Activated gamma-delta T cell treated with Interleukin-2 at 50 U/mL for 16 hours (primary cell): Measurements from ENCODE around the gene SLC25A12.

Experiments used
- DNase-seq: peaks from one replicate; pipeline ENCODE4 v3.0.0-alpha.2; 2020

Gene SLC25A12

GRCh38 chr2:171883275-171883893, 10.7 kb downstream of the SLC25A12 start:
- DNase-seq = no peak

- DNase-seq = no peak
Measured at GRCh38 chr2:171882089-171882769, 11.8 kb downstream of the SLC25A12 start.

- no peak for DNase-seq
Measured at GRCh38 chr2:171880774-171881173, 13.3 kb downstream of the SLC25A12 start.

DNA sequence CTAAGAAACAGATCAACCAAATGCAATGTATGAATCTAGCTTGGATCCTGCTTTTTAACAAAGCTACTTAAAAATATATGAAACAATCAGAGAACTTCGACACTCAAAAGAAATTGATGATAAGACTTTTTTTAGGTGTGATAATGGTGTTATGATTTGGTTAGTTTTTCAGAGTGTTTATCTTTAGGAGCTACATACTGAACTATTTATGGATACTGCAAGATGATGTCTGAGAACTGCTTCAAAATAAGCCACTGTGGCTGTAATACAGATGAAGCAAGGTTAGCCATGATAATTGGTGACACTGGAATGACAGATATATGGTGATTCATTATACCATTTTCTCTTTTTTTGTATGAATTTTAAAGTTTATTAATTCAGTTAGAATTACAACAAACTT, 14.2 kb downstream of the SLC25A12 start:
- no peak for DNase-seq

- DNase-seq = no peak
Measured at GRCh38 chr2:171878481-171878993, 15.5 kb downstream of the SLC25A12 start.

- no peak for DNase-seq
Measured at GRCh38 chr2:171874963-171875362, 19.1 kb downstream of the SLC25A12 start.

DNA sequence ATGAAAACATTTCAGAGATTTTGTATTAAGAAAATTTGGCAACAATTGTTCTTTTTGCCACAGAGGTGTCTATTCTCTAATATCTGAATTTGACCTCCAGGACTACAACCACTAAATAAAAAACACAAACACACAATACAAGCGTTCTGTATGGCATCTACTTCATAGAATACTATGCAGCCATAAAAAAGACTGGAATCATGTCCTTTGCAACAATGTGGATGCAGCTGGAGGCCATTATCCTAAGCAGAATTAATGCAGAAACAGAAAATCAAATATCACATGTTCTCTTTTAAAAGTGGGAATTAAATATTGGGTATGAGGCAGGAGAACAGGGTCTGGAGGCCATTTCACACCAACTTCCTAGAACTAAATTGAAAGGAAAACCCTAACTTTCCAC, 19.5 kb downstream of the SLC25A12 start:
- no peak for DNase-seq

DNA sequence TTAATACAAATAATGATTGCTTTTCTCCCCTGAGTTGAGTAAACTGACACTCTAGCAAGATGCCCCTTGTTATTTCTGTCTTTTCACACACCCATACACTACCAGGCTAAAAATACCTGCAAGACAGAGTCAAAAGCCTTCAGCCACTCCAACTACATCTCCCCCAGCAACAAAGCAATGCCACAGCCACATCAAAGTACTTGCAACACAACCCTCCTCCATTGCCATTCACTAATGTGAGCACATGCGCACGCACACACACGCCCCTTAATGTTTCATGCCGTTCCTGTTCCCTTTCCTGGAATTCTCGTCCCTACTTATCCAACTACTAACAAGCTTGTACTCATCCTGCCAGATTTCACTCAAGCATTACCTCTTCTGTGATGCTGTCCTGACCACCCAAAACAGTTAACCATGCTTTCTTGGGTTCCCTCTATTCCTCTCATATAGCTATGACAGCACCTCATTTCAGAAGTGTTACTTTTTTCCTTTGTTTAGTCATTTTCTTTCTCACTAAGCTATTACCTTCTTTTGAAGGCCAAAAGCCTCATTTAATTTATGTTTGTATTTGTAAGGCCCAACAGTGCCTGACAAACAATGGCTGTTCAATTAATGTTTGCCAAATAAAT, 29.6 kb downstream of the SLC25A12 start:
- DNase-seq = no peak

DNA sequence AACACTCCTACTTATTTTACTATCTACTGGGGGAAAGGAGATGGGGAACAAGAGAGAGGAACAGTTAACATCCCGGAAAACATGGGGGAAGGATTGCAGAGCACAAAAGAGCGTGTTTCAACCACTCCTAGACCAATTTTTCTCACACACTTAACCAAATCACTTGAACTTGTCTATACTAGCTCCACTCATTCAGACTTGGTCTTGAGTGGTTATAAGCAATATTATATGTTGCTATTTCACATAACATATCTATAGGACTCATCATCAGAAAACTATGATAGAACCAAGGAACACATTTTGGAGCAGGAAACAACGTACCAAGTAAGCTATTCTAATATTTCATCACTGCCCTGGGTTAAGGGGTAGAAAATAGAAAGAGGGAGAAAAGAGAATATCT, 31.5 kb downstream of the SLC25A12 start:
- no peak for DNase-seq

DNA sequence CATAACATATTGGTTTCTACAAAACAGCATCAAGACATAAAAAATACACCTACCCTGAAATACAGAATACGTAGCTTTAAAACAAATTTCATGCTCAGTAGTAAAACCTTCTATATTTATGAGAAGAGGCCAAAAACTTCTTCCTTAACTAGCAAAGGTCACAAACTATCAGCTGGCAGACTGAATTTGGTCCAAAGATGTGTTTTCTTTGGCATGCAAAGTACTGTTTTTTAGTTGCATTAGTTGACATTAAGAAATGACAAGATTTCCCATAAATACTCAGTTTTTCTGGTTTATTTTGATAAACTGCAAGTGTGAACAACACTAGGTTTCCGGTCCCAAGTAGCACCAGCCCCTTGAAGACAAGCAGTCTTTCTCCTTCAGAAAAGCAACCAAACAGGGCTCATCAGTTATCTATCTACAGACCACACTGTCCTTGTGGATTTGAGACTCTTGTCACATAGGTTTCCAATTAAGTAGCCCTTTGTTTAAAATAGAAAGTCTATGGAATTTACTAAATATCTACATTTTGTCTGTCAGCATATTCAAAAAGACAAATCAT, 35.6 kb downstream of the SLC25A12 start:
- DNase-seq = no peak

GRCh38 chr2:171855401-171855800, 38.6 kb downstream of the SLC25A12 start:
- DNase-seq = no peak

GRCh38 chr2:171852366-171852888, 41.6 kb downstream of the SLC25A12 start:
- DNase-seq = no peak

GRCh38 chr2:171847627-171848026, 46.4 kb downstream of the SLC25A12 start:
- DNase-seq = no peak

DNA sequence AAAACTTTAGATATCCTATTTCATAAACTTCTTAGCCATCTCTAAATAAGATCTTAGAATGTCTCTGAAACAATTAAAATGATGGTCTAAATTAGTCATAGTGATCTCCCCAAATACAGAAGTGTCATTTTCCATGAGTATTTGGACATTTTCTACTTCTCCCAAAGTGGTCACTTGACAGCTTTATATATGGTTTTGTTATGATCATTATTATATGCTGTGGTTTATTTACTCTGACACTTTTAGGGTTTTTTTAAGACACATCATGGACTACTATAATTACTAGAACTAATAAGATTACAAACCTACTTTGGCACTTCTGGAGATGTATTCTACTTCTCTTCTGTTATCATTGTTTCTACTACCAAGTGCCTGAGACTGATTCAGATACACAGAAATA, 47.1 kb downstream of the SLC25A12 start:
- DNase-seq = no peak

GRCh38 chr2:171841996-171842395, 52.0 kb downstream of the SLC25A12 start:
- no peak for DNase-seq

DNA sequence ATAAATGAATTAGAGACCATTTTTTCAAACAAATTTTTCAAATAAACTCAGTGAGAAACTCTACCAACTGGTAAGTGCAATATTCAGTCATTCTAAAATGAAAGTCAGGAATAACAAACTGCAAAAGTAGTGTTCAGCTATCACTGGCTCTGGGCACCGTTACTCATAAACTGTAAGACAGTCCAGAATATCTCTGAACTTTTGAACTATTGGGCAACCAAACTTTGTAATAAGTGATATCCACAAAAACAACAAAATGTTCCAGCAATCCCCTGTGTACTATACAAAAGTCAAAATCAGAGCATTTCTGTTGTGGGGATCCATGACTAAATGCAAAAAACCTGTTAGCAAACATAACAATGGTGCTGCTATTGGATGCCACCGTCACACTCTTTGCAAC, 56.3 kb downstream of the SLC25A12 start:
- DNase-seq = no peak

- no peak for DNase-seq
Measured at GRCh38 chr2:171836146-171836910, 57.7 kb downstream of the SLC25A12 start.

DNA sequence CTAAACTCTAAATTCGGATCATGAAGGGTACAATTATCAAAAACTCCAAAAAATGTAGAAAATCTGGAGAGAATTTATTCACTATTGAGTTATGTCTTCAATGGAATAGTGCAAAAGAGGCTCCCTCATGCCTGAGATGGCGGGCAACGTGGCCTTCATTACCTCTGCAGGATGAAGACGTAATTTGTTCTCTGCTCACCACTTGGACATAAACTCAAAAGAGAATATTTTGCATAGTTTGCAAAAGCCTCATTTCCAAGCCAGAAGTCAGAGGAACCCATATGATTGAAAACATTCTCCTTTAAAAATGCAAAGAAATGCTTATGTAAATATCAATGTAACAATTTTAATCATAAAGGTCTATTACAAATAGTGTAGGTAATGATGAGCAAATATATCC, 58.7 kb downstream of the SLC25A12 start:
- DNase-seq = no peak

DNA sequence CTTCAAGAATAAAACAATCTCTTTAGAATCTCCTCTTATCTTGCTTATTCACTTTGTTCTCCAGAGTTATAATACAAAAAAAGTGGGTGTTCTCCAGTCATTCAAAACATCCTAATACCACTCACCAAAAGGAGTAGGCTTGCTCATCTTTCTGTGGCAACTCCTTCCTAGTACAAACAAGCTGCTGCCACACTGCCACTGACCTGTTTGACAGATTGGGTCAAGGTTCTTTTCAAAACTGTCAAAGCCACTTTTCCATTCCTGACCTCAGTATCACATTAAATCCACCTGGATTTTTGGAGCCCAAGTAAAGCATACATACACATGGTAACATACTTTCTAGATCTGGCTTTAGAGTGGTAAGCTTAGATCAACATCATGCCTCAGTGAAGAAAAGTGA, 59.8 kb downstream of the SLC25A12 start:
- DNase-seq = no peak

- no peak for DNase-seq
Measured at GRCh38 chr2:171832489-171832888, 61.6 kb downstream of the SLC25A12 start.

GRCh38 chr2:171830039-171830438, 64.0 kb downstream of the SLC25A12 start:
- no peak for DNase-seq

DNA sequence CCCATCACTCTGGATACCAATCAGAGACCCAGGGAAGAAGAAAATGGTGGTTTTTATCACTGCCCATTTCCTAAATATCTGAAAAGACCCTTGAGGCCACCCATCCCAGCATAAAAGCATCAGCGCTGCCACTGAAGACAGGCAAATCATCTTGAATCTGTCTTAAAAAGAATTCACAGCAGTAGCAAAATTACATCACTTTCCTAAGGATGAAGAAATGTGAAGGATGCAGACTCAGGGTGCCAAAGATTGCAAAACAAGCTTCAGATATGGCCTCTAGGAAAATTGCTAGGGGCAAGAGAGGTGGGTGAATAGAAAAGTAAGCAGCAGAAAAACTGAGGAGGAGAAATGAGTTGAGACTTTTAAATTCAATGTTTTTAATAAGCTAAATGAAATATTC, 70.0 kb downstream of the SLC25A12 start:
- no peak for DNase-seq
